GM12878 (cell line): ENCODE results near the gene HLA-B.

Experiments
- BRCA1 ChIP-seq: IDR thresholded peaks from 2 replicates; pipeline ENCODE4 v1.6.1; 2011; ENCODE audit warnings: low read depth, low read length, improper control_type of control experiment
- CHD2 ChIP-seq: IDR thresholded peaks from 2 replicates; pipeline ENCODE4 v1.6.1; 2011; ENCODE audit warnings: low read depth, low read length, improper control_type of control experiment, borderline replicate concordance
- CTCF ChIP-seq, 3 experiments: IDR thresholded peaks in 2 of 3; conservative IDR thresholded peaks in 1 of 3; 2 replicates each; pipeline ENCODE4 v1.5.1; 2011; ENCODE audit warnings: low read depth in 3 of 3, low read length in 3 of 3, mild to moderate bottlenecking in 3 of 3, control low read depth in 2 of 3, moderate library complexity in 2 of 3, inconsistent platforms in 1 of 3, mixed read lengths in 1 of 3; ENCODE audit not compliant: control insufficient read depth in 2 of 3, insufficient read depth in 1 of 3; ENCODE audit errors: extremely low read depth in 1 of 3
- KDM1A ChIP-seq: fragments of 200-600 bp; sonication (generic); IDR thresholded peaks from 2 replicates; pipeline ENCODE4 v1.6.1; 2016; ENCODE audit warnings: borderline replicate concordance
- ZNF384 ChIP-seq: IDR thresholded peaks from 2 replicates; pipeline ENCODE4 v1.6.1; 2012; ENCODE audit warnings: low read depth, mild to moderate bottlenecking, low read length, improper control_type of control experiment, borderline replicate concordance

GRCh38 chr6:31397901-31398525 is 41.0 kb upstream of the HLA-B start:
- TF ChIP-seq CTCF (IDR thresholded peaks at IDR 0.05 in 2 of 3, conservative IDR thresholded peaks at IDR 0.05 in 1 of 3; ENCODE audit: control insufficient read depth in 2 of 3, extremely low read depth in 1 of 3, insufficient read depth in 1 of 3, low read depth in 3 of 3, low read length in 3 of 3) (no peak), BRCA1 (no peak), ZNF384 (no peak), CHD2 (no peak), KDM1A (no peak)
